H1 (cell line): ENCODE data around the gene VGLL3. TPM values are rescaled to one million over a fixed set of nuclear protein-coding genes. Genes with fewer than 3 reads are reported as not detected.

Experiments
- CTCF ChIA-PET: fragments of 300-600 bp; sonication (Branson Sonifier 250); formaldehyde crosslinking; loops from one replicate; lab custom pipeline; 2021; ENCODE audit not compliant: partially characterized antibody; lab: Charles Lee
- POLR2A ChIA-PET: fragments of 300-600 bp; sonication (Branson Sonifier 250); formaldehyde crosslinking; loops from one replicate; lab custom pipeline; 2021; ENCODE audit warnings: inconsistent platforms; ENCODE audit not compliant: partially characterized antibody; lab: Charles Lee
- DNase-seq, 2 experiments: peaks; one replicate each; pipeline versions ENCODE4 v3.0.0 to v3.0.0-alpha.2; 2010 to 2022; ENCODE audit warnings: low spot score in 2 of 2, low read depth in 1 of 2, mixed read lengths in 1 of 2
- FAIRE-seq: peaks from 2 replicates; lab custom pipeline; 2011; peaks lifted over from hg19 to GRCh38; lab: Jason Lieb, UNC
- H2AFZ ChIP-seq: 2 replicates; pipeline ENCODE4 v1.8.1; 2012; ENCODE audit warnings: low read length, inconsistent platforms
- H2AK5ac ChIP-seq: 2 replicates; pipeline ENCODE4 v1.6.1; 2013; ENCODE audit warnings: low read depth, low read length
- H2BK120ac ChIP-seq: replicated peaks from 2 replicates; pipeline ENCODE3; 2013; ENCODE audit warnings: low read depth, low read length, inconsistent platforms
- H2BK12ac ChIP-seq: 2 replicates; pipeline ENCODE4 v1.6.1; 2013; ENCODE audit warnings: low read depth, low read length
- H2BK15ac ChIP-seq: 2 replicates; pipeline ENCODE4 v1.6.1; 2013; ENCODE audit warnings: low read length
- H2BK20ac ChIP-seq: 2 replicates; pipeline ENCODE4 v1.6.1; 2013; ENCODE audit warnings: low read length
- H2BK5ac ChIP-seq: 2 replicates; pipeline ENCODE4 v1.6.1; 2013; ENCODE audit warnings: low read depth, low read length
- H3K14ac ChIP-seq: 2 replicates; pipeline ENCODE4 v1.6.1; 2013; ENCODE audit warnings: inconsistent platforms; ENCODE audit not compliant: insufficient read length
- H3K18ac ChIP-seq: 2 replicates; pipeline ENCODE4 v1.6.1; 2013; ENCODE audit warnings: low read length; ENCODE audit errors: extremely low read depth
- H3K23ac ChIP-seq: 2 replicates; pipeline ENCODE4 v1.6.1; 2013; ENCODE audit warnings: inconsistent platforms; ENCODE audit not compliant: insufficient read length
- H3K23me2 ChIP-seq: 2 replicates; pipeline ENCODE4 v1.6.1; 2013; ENCODE audit warnings: low read depth, low read length
- H3K27ac ChIP-seq: 2 replicates; pipeline ENCODE4 v1.6.1; 2011; ENCODE audit warnings: low read depth, low read length, inconsistent platforms
- H3K27me3 ChIP-seq, 4 experiments: replicated peaks in 1 of 4; 1 replicate in 1 of 4; 2 replicates in 3 of 4; pipeline versions ENCODE4 v1.6.1 to v1.8.1; 2011 to 2013; ENCODE audit warnings: low read length in 3 of 4, mild to moderate bottlenecking in 3 of 4, inconsistent platforms in 2 of 4, mixed read lengths in 2 of 4, moderate library complexity in 1 of 4; ENCODE audit not compliant: control insufficient read depth in 3 of 4, insufficient read depth in 3 of 4; ENCODE audit errors: extremely low read depth in 1 of 4
- H3K36me3 ChIP-seq, 4 experiments: 2 replicates each; pipeline versions ENCODE4 v1.6.1 to v1.8.1; 2011 to 2013; ENCODE audit warnings: mild to moderate bottlenecking in 4 of 4, low read length in 3 of 4, moderate library complexity in 2 of 4, control low read depth in 1 of 4, inconsistent platforms in 1 of 4; ENCODE audit not compliant: insufficient read depth in 4 of 4, control insufficient read depth in 2 of 4
- H3K4ac ChIP-seq: replicated peaks from 2 replicates; pipeline ENCODE3; 2013; ENCODE audit warnings: low read length, low read depth, mixed read lengths, inconsistent platforms; ENCODE audit not compliant: insufficient read length
- H3K4me1 ChIP-seq, 4 experiments: replicated peaks in 1 of 4; 1 replicate in 1 of 4; 2 replicates in 3 of 4; pipeline versions ENCODE4 v1.6.1 to v1.8.1; 2011 to 2013; ENCODE audit warnings: low read length in 3 of 4, inconsistent platforms in 2 of 4, mixed read lengths in 1 of 4; ENCODE audit not compliant: insufficient read depth in 4 of 4, control insufficient read depth in 3 of 4
- H3K4me2 ChIP-seq, 2 experiments: 2 replicates each; pipeline versions ENCODE4 v1.6.1 to v1.8.1; 2011 to 2013; ENCODE audit warnings: low read depth in 2 of 2, low read length in 2 of 2, control low read depth in 1 of 2, inconsistent platforms in 1 of 2, mild to moderate bottlenecking in 1 of 2; ENCODE audit not compliant: insufficient read depth in 1 of 2
- H3K4me3 ChIP-seq, 4 experiments: fragments of 200-600, 300-600 bp in 1 of 4; sonication (generic), shearing (Covaris generic), sonication (Bioruptor Twin) in 1 of 4; 2 replicates each; pipeline versions ENCODE4 v1.5.1 to v1.8.1; 2011 to 2016; ENCODE audit warnings: low read length in 4 of 4, low read depth in 3 of 4, control low read depth in 2 of 4, inconsistent platforms in 2 of 4, mild to moderate bottlenecking in 2 of 4, mixed read lengths in 1 of 4, moderate library complexity in 1 of 4; ENCODE audit not compliant: insufficient read depth in 2 of 4; ENCODE audit errors: extremely low read depth in 1 of 4
- H3K56ac ChIP-seq: replicated peaks from 2 replicates; pipeline ENCODE3; 2013; ENCODE audit warnings: low read depth, mild to moderate bottlenecking, mixed read lengths, low read length, inconsistent platforms; ENCODE audit not compliant: insufficient read length
- H3K79me1 ChIP-seq: 2 replicates; pipeline ENCODE4 v1.6.1; 2013; ENCODE audit warnings: low read depth, low read length, control low read depth
- H3K79me2 ChIP-seq, 2 experiments: 2 replicates each; pipeline versions ENCODE4 v1.6.1 to v1.8.1; 2012 to 2013; ENCODE audit warnings: low read length in 2 of 2, mild to moderate bottlenecking in 2 of 2, inconsistent platforms in 1 of 2; ENCODE audit not compliant: insufficient read depth in 2 of 2, control insufficient read depth in 1 of 2
- H3K9ac ChIP-seq, 4 experiments: replicated peaks in 1 of 4; 1 replicate in 1 of 4; 2 replicates in 3 of 4; pipeline versions ENCODE4 v1.6.1 to v1.8.1; 2011 to 2013; ENCODE audit warnings: low read depth in 3 of 4, low read length in 3 of 4, control low read depth in 2 of 4, mild to moderate bottlenecking in 2 of 4, moderate library complexity in 2 of 4, inconsistent platforms in 1 of 4; ENCODE audit errors: extremely low read depth in 1 of 4
- H3K9me3 ChIP-seq, 2 experiments: 2 replicates each; pipeline versions ENCODE4 v1.6.1 to v1.8.1; 2012 to 2013; ENCODE audit warnings: mild to moderate bottlenecking in 2 of 2, moderate library complexity in 2 of 2, control low read depth in 1 of 2, inconsistent platforms in 1 of 2, low read depth in 1 of 2, low read length in 1 of 2, mixed read lengths in 1 of 2; ENCODE audit not compliant: insufficient read depth in 2 of 2
- H4K20me1 ChIP-seq, 2 experiments: replicated peaks in 1 of 2; 2 replicates each; pipeline versions ENCODE3 to v1.8.1; 2011 to 2013; ENCODE audit warnings: inconsistent platforms in 2 of 2, low read length in 2 of 2, mild to moderate bottlenecking in 1 of 2; ENCODE audit not compliant: insufficient read depth in 2 of 2, control insufficient read depth in 1 of 2
- H4K5ac ChIP-seq: 2 replicates; pipeline ENCODE4 v1.6.1; 2013; ENCODE audit warnings: low read length, low read depth, mixed read lengths, inconsistent platforms; ENCODE audit not compliant: insufficient read length
- H4K8ac ChIP-seq: 2 replicates; pipeline ENCODE4 v1.8.0; 2013; ENCODE audit warnings: mild to moderate bottlenecking, moderate library complexity, low read length, inconsistent platforms; ENCODE audit not compliant: insufficient read depth; ENCODE audit errors: extremely low read depth
- H4K91ac ChIP-seq: replicated peaks from 2 replicates; pipeline ENCODE3; 2013; ENCODE audit warnings: low read length, mixed read lengths, inconsistent platforms; ENCODE audit not compliant: insufficient read length
- TEAD4 ChIP-seq: IDR thresholded peaks from 2 replicates; pipeline ENCODE4 v1.6.1; 2012; ENCODE audit warnings: low read depth, low read length, inconsistent platforms, mixed read lengths
- WGBS, 2 experiments: shearing (Covaris generic) in 1 of 2; methylation state at CpG; one replicate each; pipeline versions ENCODE4 v1.1.6 to v1.1.7; 2013 to 2015; ENCODE audit warnings: low lambda C conversion rate in 2 of 2, mixed read lengths in 2 of 2, inconsistent platforms in 1 of 2, low coverage in 1 of 2, missing lambda C conversion rate in 1 of 2; ENCODE audit not compliant: insufficient replicate concordance in 2 of 2, insufficient coverage in 1 of 2, insufficient read length in 1 of 2; ENCODE audit errors: extremely low coverage in 1 of 2, missing lambda C conversion rate in 1 of 2; 5-methylcytosine and 5-hydroxymethylcytosine counted together
- polyA plus RNA-seq, 7 experiments: library from polyadenylated mRNA; depleted of rRNA in 3 of 7; stranded (reverse) in 5 of 7; unstranded in 2 of 7; fragments of >200 nt in 5 of 7; fragments of 200-250 nt in 2 of 7; gene quantifications; 1 replicate in 5 of 7; 2 replicates in 1 of 7; 4 replicates in 1 of 7; pipeline versions ENCODE4 v1.2.1 to v1.2.3, GENCODE V29; 2011 to 2013; ENCODE audit warnings: missing spikeins in 2 of 7, mixed read lengths in 2 of 7
- total RNA-seq: library from RNA; stranded (reverse); fragmentation: NEBNext Ultra II Directional; extraction: Animal tissue kit (Norgen Biotek cat#: 25700); gene quantifications from 2 replicates; pipeline ENCODE4 v1.2.1, GENCODE V29; 2021

The VGLL3 gene
- total and polyA plus RNA-seq, 2 of the 8 experiments (the other 6 are each of a cell fraction or from before 2014, with no cell fraction given): 13.4 to 24.2 TPM

DNA sequence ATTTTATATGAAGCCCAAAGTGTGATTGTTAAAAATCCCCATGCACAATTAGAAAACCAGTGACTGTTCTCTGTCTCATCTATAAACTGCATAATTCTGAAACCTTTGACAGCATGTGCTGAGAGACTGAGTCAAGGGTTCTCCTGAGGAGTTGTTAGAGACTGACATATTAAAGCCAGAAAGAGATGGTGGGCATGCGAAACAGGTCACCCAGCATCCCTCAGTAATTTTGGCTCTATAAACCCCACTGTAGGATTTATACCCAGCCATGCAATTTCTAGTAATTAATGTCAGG is 3.6 kb downstream of the VGLL3 start:
- Histone ChIP-seq H3K18ac (no peak overlapping the region), H3K79me2 (peaks cover 0 to 12% of the 10 kb centered on the region in 2 experiments; a peak in 2 of 4 replicates), H3K14ac (no peak overlapping the region), H3K4me2 (no peak overlapping the region), H4K5ac (no peak overlapping the region), H3K27ac (no peak overlapping the region), H3K9ac (no peak overlapping the region), H3K4me1 (peaks cover 0 to 6% (median 2%) of the 10 kb centered on the region in 4 experiments; a peak in 5 of 7 replicates), H2BK20ac (no peak overlapping the region), H4K91ac (no peak overlapping the region), H2AFZ (no peak overlapping the region), H3K79me1 (no peaks in the 10 kb centered on the region; the same call in 1 of the 2 replicates), H2BK120ac (no peak overlapping the region), H3K9me3 (no peaks in the 10 kb centered on the region), H2BK15ac (no peak overlapping the region), H3K27me3 (peaks cover 0 to 8% (median 3%) of the 10 kb centered on the region in 4 experiments; a peak in 4 of 7 replicates), H3K56ac (no peak overlapping the region), H4K8ac (no peak overlapping the region), H3K4ac (no peak overlapping the region), H3K36me3 (no peaks in the 10 kb centered on the region), H2AK5ac (no peak overlapping the region), H3K4me3 (no peak overlapping the region), H3K23ac (no peak overlapping the region), H3K23me2 (peaks cover 10% of the 10 kb centered on the region), H2BK5ac (no peak overlapping the region), H2BK12ac (no peak overlapping the region), H4K20me1 (no peaks in the 10 kb centered on the region)
- ChIA-PET CTCF (no interaction called here), POLR2A (no interaction called here)
- FAIRE-seq (no peak), DNase-seq (no peak)
- WGBS, 2 experiments: 92% methylated on average over 1 of the region's 1 CpG; no CpG with 5 or more reads in 1 of the 2 experiments
- no peak for TF ChIP-seq TEAD4
